AG04449 (cell line): ENCODE measurements around the gene SRCAP.

ENCODE experiments used
- CTCF ChIA-PET: fragments of 350-600 bp; formaldehyde crosslinking; extraction: SDS; loops from one replicate; lab custom pipeline; 2021; ENCODE audit warnings: antibody characterized with exemption; lab: Yijun Ruan, JAX
- POLR2A ChIA-PET: fragments of 400-600, 350-600 bp; formaldehyde crosslinking; extraction: SDS; loops from one replicate; lab custom pipeline; 2020; ENCODE audit warnings: antibody characterized with exemption, inconsistent platforms; lab: Yijun Ruan, JAX
- DNase-seq: peaks from one replicate; pipeline ENCODE4 v3.0.0-alpha.2; 2010; ENCODE audit warnings: low read depth, low spot score
- H3K4me3 ChIP-seq: 2 replicates; pipeline ENCODE4 v1.5.1; 2011; ENCODE audit warnings: low read depth, mild to moderate bottlenecking, control low read depth, low read length
- CTCF ChIP-seq: IDR thresholded peaks from one replicate; pipeline ENCODE4 v1.5.1; 2011; ENCODE audit warnings: mild to moderate bottlenecking, moderate library complexity, low read length, control low read depth, inconsistent platforms; ENCODE audit not compliant: insufficient read depth; ENCODE audit errors: missing control alignments

SRCAP gene

GRCh38 chr16:30722443-30722842, 23.5 kb downstream of the SRCAP start:
- CTCF ChIA-PET: interaction anchor here (1.0 to 1.5 kb wide), 2 partner anchors 14 to 29 kb away, joined by 3 to 5 read pairs; no protein-coding TSS in a partner anchor

GRCh38 chr16:30722916-30723315, 23.9 kb downstream of the SRCAP start:
- no peak for DNase-seq
- no peak overlapping the region for H3K4me3 ChIP-seq
- TF ChIP-seq CTCF: no peak
- ChIA-PET CTCF (interaction anchor here (1.0 kb wide), 1 partner anchor 14 kb away, joined by 3 read pairs; no protein-coding TSS in a partner anchor), POLR2A (no interaction called here)

More at GRCh38 chr16:30722443-30722842, 23.5 kb downstream of the SRCAP start:
- no peak for TF ChIP-seq CTCF
- no peak overlapping the region for H3K4me3 ChIP-seq
- POLR2A ChIA-PET: no interaction called here
- no peak for DNase-seq

GRCh38 chr16:30723725-30724355, 24.9 kb downstream of the SRCAP start:
- ChIA-PET CTCF (interaction anchor here (1.4 kb wide), 1 partner anchor 12 kb away, joined by 3 read pairs; no protein-coding TSS in a partner anchor), POLR2A (interaction anchor here (1.2 kb wide), 1 partner anchor 10 kb away, joined by 3 read pairs; no protein-coding TSS in a partner anchor)
- no peak overlapping the region for H3K4me3 ChIP-seq
- no peak for TF ChIP-seq CTCF
- no peak for DNase-seq

DNA sequence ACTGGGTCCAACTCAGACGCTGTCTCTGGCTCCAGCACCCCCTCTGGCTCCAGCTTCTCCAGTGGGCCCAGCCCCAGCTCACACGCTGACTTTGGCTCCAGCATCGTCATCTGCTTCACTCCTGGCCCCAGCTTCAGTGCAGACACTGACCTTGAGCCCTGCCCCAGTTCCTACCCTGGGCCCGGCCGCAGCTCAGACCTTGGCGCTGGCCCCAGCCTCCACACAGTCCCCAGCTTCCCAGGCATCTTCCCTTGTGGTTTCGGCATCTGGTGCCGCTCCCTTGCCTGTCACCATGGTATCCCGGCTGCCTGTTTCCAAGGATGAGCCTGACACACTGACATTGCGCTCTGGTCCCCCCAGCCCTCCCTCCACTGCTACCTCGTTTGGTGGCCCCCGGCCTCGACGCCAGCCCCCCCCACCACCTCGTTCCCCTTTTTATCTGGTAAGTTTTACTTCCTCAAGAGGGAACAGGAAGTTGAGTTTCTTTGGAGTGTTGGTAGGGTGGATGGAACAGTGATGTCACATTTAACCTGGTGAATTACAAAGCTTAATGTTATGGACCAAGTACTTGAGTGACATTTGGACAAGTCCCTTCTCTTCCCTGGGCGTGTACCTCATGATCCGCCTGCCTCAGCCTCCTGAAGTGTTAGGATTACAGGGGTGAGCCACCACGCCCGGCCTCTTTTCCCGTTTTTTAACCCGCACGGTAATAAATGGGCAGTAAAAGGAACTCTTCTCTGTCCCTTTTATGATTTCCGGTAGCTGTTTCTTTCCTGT, 25.9 kb downstream of the SRCAP start:
- POLR2A ChIA-PET: interaction anchor here (1.2 kb wide), 1 partner anchor 9 kb away, joined by 3 read pairs; no protein-coding TSS in a partner anchor
- CTCF ChIA-PET: interaction anchor here (0.7 to 1.4 kb wide), 3 partner anchors 8 to 13 kb away, joined by 3 read pairs; no protein-coding TSS in a partner anchor
- no peak overlapping the region for H3K4me3 ChIP-seq
- no peak for TF ChIP-seq CTCF
- no peak for DNase-seq

GRCh38 chr16:30725418-30725792, 26.4 kb downstream of the SRCAP start:
- no peak for DNase-seq
- ChIA-PET POLR2A (no interaction called here), CTCF (interaction anchor here (0.7 to 1.4 kb wide), 3 partner anchors 9 to 14 kb away, joined by 3 read pairs; no protein-coding TSS in a partner anchor)
- no peak overlapping the region for H3K4me3 ChIP-seq
- no peak for TF ChIP-seq CTCF

DNA sequence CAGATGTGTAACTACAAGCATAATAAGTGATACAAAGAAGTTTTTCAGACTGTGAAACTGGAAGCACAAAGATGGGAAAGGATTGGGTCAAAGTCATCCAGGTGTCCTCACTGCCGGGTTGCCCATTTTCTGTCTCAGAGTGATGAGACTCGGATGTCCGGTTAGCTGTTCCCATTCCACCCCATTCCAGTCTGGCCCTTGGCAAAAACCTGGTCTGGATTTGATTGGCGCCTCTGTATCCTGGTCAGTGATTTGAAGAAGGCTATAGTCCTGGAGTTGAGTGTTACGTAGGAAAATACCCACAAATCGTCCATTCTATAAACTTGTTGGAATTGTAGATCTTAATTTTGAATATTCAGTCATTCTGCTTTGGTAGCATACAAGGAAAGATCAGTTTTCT, 29.4 kb downstream of the SRCAP start:
- H3K4me3 ChIP-seq: no peak overlapping the region
- no peak for DNase-seq
- TF ChIP-seq CTCF: no peak
- ChIA-PET POLR2A (interaction anchor here (1.2 kb wide), 1 partner anchor 20 kb away, joined by 3 read pairs; the partner anchor contains the start of gene PHKG2), CTCF (interaction anchor here (1.2 kb wide), 1 partner anchor 174 kb away, joined by 3 read pairs; no protein-coding TSS in a partner anchor)
